Activated CD8-positive, alpha-beta T cell treated with anti-CD3 and anti-CD28 coated beads for 36 hours (primary cell): Measurements from ENCODE around the gene TK2. TPM values are rescaled to one million over a fixed set of nuclear protein-coding genes. Genes with fewer than 3 reads are reported as not detected.

Experiments
- ATAC-seq: fragments of 200-7000 bp; cut with Tn5 transposase; one replicate; pipeline ENCODE4 v1.10.0; 2021; ENCODE audit warnings: mild to moderate bottlenecking, moderate library complexity
- CTCF ChIA-PET: fragments of 350-600 bp; sonication (Branson Sonifier 250); formaldehyde crosslinking; loops from one replicate; lab custom pipeline; 2021; ENCODE audit warnings: antibody characterized with exemption; lab: Charles Lee
- POLR2A ChIA-PET: fragments of 350-600 bp; sonication (Branson Sonifier 250); formaldehyde crosslinking; loops from one replicate; lab custom pipeline; 2021; ENCODE audit warnings: antibody characterized with exemption; lab: Charles Lee
- DNase-seq: peaks from one replicate; pipeline ENCODE4 v3.0.0-alpha.2; 2020
- H3K27ac Mint-ChIP-seq: one replicate; pipeline ENCODE4 v1.8.0; 2021; ENCODE audit warnings: mild to moderate bottlenecking, mixed read lengths
- H3K27me3 Mint-ChIP-seq: one replicate; pipeline ENCODE4 v1.8.0; 2021; ENCODE audit warnings: mixed read lengths
- H3K36me3 Mint-ChIP-seq: one replicate; pipeline ENCODE4 v1.8.0; 2021; ENCODE audit warnings: low read depth, mixed read lengths
- H3K4me1 Mint-ChIP-seq: one replicate; pipeline ENCODE4 v1.8.0; 2021; ENCODE audit warnings: low read depth, mixed read lengths
- H3K4me3 Mint-ChIP-seq: one replicate; pipeline ENCODE4 v1.8.0; 2021; ENCODE audit warnings: mild to moderate bottlenecking, moderate library complexity, mixed read lengths
- H3K9me3 Mint-ChIP-seq: one replicate; pipeline ENCODE4 v1.8.0; 2021; ENCODE audit warnings: mixed read lengths
- intact Hi-C: fragments of 100-400 bp; cut with micrococcal nuclease; formaldehyde crosslinking; loops from one replicate; pipeline ENCODE4 v1.10.0; 2022
- total RNA-seq, 2 experiments: library from RNA; stranded (reverse); gene quantifications; one replicate each; pipeline ENCODE4 v1.2.3, GENCODE V29; 2021
- TF ChIP-seq, protein P1 (sequence below): fragments of 200-600 bp; IDR thresholded peaks from one replicate; pipeline ENCODE4 v1.8.0; 2022; ENCODE audit warnings: antibody characterized with exemption, mild to moderate bottlenecking

The TK2 gene
- total RNA-seq, 2 experiments from 2014 or later = 3.2 to 4.4 TPM

DNA sequence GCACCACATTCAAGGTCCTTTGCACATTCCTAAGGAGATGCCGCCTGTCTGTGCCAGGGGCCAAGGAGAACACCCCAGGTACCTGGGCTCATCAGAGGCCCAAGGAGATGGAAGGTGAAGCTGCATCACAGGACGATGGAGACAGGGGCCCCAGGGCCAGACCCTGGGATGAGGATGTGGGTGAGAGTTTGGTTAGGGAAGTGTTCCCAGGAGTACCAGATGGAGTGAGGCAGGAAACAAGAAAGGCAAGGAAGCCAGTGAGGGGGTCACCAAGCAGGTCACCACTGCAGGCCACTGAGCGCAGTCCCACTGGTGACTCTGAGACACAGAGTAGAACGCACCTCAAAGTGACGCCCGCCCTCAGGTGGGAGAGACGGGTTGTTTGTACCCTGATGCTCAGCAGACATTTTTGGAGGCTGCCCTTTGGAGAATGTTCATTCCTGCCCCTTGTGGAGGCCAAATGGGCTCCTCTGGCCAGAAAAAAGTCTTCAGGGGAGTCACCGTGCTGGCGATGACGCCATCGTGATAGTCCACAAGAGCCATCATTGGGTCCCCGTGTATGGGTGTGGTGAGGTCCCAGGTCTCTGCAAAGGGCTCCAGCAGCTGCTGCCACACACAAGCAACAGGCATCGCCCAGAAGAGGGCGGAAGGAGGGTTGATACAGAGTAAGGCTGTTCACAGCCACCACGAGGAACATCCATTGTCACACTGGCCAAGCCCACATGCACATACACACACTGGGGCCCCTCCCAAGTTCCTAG lies 65.3 kb downstream of the TK2 start:
- CTCF ChIA-PET = interaction anchor here (0.6 to 13.3 kb wide), 6 partner anchors 10 to 124 kb away, joined by 3 to 158 read pairs (median 4); no protein-coding TSS in a partner anchor
- no peak overlapping the region for H3K27ac Mint-ChIP-seq
- H3K4me3 Mint-ChIP-seq = no peak overlapping the region
- H3K4me1 Mint-ChIP-seq = peaks cover 17% of the 10 kb centered on the region
- no peak for DNase-seq
- intact Hi-C loops = no loop called here
- no peak for ATAC-seq
- POLR2A ChIA-PET = interaction anchor here (1.0 kb wide), 1 partner anchor 10 kb away, joined by 4 read pairs; no protein-coding TSS in a partner anchor
- no peaks in the 10 kb centered on the region for H3K27me3 Mint-ChIP-seq
- no peaks in the 10 kb centered on the region for H3K36me3 Mint-ChIP-seq
- H3K9me3 Mint-ChIP-seq = no peaks in the 10 kb centered on the region
- TF ChIP-seq, protein P1, sequence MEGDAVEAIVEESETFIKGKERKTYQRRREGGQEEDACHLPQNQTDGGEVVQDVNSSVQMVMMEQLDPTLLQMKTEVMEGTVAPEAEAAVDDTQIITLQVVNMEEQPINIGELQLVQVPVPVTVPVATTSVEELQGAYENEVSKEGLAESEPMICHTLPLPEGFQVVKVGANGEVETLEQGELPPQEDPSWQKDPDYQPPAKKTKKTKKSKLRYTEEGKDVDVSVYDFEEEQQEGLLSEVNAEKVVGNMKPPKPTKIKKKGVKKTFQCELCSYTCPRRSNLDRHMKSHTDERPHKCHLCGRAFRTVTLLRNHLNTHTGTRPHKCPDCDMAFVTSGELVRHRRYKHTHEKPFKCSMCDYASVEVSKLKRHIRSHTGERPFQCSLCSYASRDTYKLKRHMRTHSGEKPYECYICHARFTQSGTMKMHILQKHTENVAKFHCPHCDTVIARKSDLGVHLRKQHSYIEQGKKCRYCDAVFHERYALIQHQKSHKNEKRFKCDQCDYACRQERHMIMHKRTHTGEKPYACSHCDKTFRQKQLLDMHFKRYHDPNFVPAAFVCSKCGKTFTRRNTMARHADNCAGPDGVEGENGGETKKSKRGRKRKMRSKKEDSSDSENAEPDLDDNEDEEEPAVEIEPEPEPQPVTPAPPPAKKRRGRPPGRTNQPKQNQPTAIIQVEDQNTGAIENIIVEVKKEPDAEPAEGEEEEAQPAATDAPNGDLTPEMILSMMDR = no peak

DNA sequence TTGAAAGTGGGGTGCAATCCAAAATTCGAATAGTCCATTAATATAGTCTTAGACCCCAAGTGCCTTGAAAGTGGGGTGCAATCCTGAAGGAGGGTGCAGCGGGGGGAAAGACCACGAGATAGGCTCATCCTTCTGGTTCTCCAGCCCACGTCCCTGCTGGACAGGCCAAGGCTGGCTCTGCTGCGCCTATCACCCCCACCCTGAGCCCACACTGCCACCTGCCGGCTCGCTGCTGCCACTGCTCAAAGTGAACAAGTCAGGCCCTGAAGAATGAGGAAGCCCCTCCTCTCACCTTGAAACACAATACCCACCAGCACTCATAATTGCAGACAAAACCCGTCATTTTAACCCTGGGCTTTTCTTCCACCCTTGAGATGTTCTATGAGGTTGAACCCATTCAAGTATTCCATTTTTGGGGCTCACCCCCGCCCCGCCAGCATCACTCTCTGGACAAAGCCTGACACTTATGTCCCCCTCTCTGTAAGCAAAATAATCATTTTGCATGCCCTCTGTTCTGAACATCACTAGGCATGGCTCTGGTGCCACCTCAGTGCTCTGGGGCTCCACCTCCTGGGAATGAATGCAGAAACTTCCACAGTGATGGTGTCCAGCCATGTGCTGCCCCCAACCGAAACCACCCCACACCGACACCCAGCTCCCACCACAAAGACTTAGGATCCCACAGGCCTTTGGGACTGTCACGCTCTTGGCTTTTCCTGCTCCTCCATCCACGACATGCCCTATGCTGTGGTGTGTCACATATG lies 66.1 kb downstream of the TK2 start:
- Mint-ChIP-seq H3K9me3 (no peaks in the 10 kb centered on the region), H3K4me3 (no peak overlapping the region), H3K4me1 (peaks cover 24% of the 10 kb centered on the region), H3K36me3 (no peaks in the 10 kb centered on the region), H3K27ac (no peak overlapping the region), H3K27me3 (no peaks in the 10 kb centered on the region)
- intact Hi-C loops = loop anchor here (1.0 kb wide), 1 partner anchor 78 kb away; no protein-coding TSS in a partner anchor
- DNase-seq = peak; percentile 81
- peak; percentile 85 for ATAC-seq
- CTCF ChIA-PET = interaction anchor here (0.6 to 13.3 kb wide), 11 partner anchors 9 to 125 kb away, joined by 3 to 158 read pairs (median 3); no protein-coding TSS in a partner anchor
- POLR2A ChIA-PET = no interaction called here
- TF ChIP-seq, protein P1 = peak; percentile 90

DNA sequence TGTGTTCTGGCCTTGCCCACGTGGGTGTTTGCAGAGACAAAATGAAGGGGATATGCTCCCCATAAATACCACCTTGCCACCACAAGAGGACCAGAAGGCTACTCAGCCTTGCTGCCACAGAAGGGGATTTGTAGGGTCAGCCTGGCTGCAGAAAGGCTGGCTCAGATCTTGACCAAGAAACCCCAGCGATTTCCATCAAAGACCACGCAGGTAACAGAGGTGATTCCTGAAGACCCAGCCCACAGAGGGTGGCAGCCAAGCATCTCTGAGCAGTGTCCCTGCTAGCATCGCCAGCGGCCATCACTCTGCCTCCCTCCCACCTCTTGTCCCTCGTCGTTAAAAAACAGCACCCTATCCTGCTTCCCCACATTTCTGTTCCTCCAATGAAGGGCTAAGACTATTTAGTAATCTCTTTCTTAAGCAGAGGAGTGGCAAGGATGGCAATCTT lies 68.0 kb downstream of the TK2 start:
- intact Hi-C loops = no loop called here
- Mint-ChIP-seq H3K27me3 (no peaks in the 10 kb centered on the region), H3K36me3 (no peaks in the 10 kb centered on the region), H3K4me3 (no peak overlapping the region), H3K27ac (no peak overlapping the region), H3K4me1 (peaks cover 28% of the 10 kb centered on the region), H3K9me3 (no peaks in the 10 kb centered on the region)
- no peak for DNase-seq
- no peak for ATAC-seq
- ChIA-PET CTCF (interaction anchor here (0.9 to 13.3 kb wide), 4 partner anchors 10 to 115 kb away, joined by 3 to 158 read pairs (median 3); no protein-coding TSS in a partner anchor), POLR2A (no interaction called here)
- TF ChIP-seq, protein P1 = no peak

DNA sequence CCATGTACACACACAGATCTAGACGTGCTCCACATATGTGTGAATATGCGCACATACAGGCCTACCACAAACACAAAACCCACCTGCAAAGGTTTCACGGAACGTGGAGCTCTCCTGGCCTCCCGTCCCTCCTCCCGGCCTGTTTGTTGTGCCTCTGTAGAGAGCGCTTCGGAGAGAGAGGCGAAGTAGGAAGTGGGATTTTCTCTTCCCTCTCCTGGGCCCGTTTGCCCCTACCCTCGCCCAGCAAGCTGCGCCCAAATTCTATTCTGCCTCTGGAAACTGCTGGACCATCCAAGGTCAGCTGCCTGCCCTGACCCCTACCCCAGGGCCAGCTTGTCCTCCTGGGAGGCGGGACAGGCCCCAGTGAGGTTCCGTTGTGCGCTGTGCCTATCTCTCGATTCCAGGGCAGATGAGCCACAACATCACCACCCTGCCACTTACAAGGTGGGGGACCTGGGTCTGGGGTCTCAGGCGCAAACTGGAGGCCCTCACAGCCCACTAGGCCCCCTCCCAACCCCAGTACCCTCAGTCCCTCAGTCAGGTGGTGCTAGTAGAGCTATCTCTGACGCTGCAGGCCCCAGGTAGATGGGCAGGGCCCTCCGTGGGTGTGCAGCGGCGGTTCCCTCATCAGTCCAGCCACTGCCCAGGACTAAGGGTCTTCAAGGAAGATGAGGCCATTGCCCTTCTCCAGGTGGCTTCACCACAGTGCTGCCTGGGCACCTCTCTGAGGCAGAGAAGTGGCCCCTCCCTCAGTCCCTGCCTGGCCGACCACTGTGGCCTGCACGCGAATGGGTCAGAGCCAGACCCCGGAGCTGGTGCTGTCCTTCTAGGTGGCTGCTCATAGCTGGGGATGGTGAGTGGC lies 68.6 kb downstream of the TK2 start:
- Mint-ChIP-seq H3K9me3 (no peaks in the 10 kb centered on the region), H3K36me3 (no peaks in the 10 kb centered on the region), H3K27me3 (no peaks in the 10 kb centered on the region), H3K4me3 (no peak overlapping the region), H3K4me1 (peaks cover 30% of the 10 kb centered on the region), H3K27ac (no peak overlapping the region)
- ATAC-seq = no peak
- CTCF ChIA-PET = interaction anchor here (0.7 to 13.3 kb wide), 2 partner anchors 76 to 88 kb away, joined by 3 to 158 read pairs; no protein-coding TSS in a partner anchor
- POLR2A ChIA-PET = interaction anchor here (0.7 kb wide), 1 partner anchor 89 kb away, joined by 3 read pairs; no protein-coding TSS in a partner anchor
- DNase-seq = no peak
- TF ChIP-seq, protein P1 = no peak
- intact Hi-C loops = no loop called here
